Smooth muscle cell (in vitro differentiated cells): ENCODE results near the gene IFNA7. TPM values are rescaled to one million over a fixed set of nuclear protein-coding genes. Genes with fewer than 3 reads are reported as not detected.

ENCODE experiments used
- DNase-seq: peaks from one replicate; lab custom pipeline; 2025; ENCODE audit not compliant: unreplicated experiment; lab: John Stamatoyannopoulos, UW
- H2AFZ ChIP-seq: fragments of 200-600 bp; sonication (generic); 2 replicates; pipeline ENCODE4 v1.6.0; 2016; ENCODE audit warnings: antibody characterized with exemption, low read depth, mild to moderate bottlenecking
- H3F3A ChIP-seq: fragments of 200-600 bp; sonication (generic); 2 replicates; pipeline ENCODE4 v1.6.0; 2017; ENCODE audit warnings: antibody characterized with exemption, low read depth
- H3K27ac ChIP-seq: fragments of 200-600 bp; sonication (generic); 2 replicates; pipeline ENCODE4 v1.5.1; 2016; ENCODE audit warnings: low read depth, mild to moderate bottlenecking
- H3K27me3 ChIP-seq: fragments of 200-600 bp; sonication (generic); 2 replicates; pipeline ENCODE4 v1.6.1; 2016; ENCODE audit warnings: low read depth, mild to moderate bottlenecking
- H3K36me3 ChIP-seq: fragments of 200-600 bp; sonication (generic); 2 replicates; pipeline ENCODE4 v1.5.1; 2016; ENCODE audit warnings: low read depth
- H3K4me1 ChIP-seq: fragments of 200-600 bp; sonication (generic); 2 replicates; pipeline ENCODE4 v1.5.1; 2016; ENCODE audit warnings: low read depth
- H3K4me2 ChIP-seq: fragments of 200-600 bp; sonication (generic); 2 replicates; pipeline ENCODE4 v1.6.0; 2016; ENCODE audit warnings: mild to moderate bottlenecking
- H3K4me3 ChIP-seq: fragments of 200-600 bp; sonication (generic); 2 replicates; pipeline ENCODE4 v1.5.1; 2016; ENCODE audit warnings: mild to moderate bottlenecking
- H3K79me2 ChIP-seq: fragments of 200-600 bp; sonication (generic); 2 replicates; pipeline ENCODE4 v1.6.0; 2016; ENCODE audit warnings: low read depth, mild to moderate bottlenecking
- H3K9ac ChIP-seq: fragments of 200-600 bp; sonication (generic); 2 replicates; pipeline ENCODE4 v1.6.0; 2016; ENCODE audit warnings: low read depth
- H3K9me3 ChIP-seq: fragments of 200-600 bp; sonication (generic); replicated peaks from 2 replicates; pipeline ENCODE4 v1.5.1; 2016; ENCODE audit warnings: low read depth
- H4K20me1 ChIP-seq: fragments of 200-600 bp; sonication (generic); 2 replicates; pipeline ENCODE4 v1.6.0; 2016; ENCODE audit warnings: low read depth
- CTCF ChIP-seq: fragments of 200-600 bp; sonication (generic); IDR thresholded peaks from 2 replicates; pipeline ENCODE4 v1.5.1; 2017; ENCODE audit warnings: borderline replicate concordance, mild to moderate bottlenecking, antibody characterized with exemption; ENCODE audit not compliant: insufficient read depth, poor library complexity, severe bottlenecking
- WGBS: methylation state at CpG from one replicate; pipeline ENCODE4 v1.1.7; 2016; ENCODE audit warnings: low lambda C conversion rate; 5-methylcytosine and 5-hydroxymethylcytosine counted together
- polyA plus RNA-seq: library from polyadenylated mRNA; unstranded; fragments of >200 nt; fragmentation: Nextera tagmentation; extraction: Ambion mirVana; gene quantifications from 2 replicates; pipeline ENCODE4 v1.2.1, GENCODE V29; 2016
- total RNA-seq: library from RNA; depleted of rRNA; stranded (reverse); fragments of >200 nt; gene quantifications from 2 replicates; pipeline ENCODE4 v1.2.3, GENCODE V29; 2014

Gene IFNA7
- total and polyA plus RNA-seq, 2 experiments from 2014 or later = not detected

- Histone ChIP-seq H3K9me3 (no peaks in the 10 kb centered on the region), H3K36me3 (no peaks in the 10 kb centered on the region), H3K27me3 (no peaks in the 10 kb centered on the region), H3K9ac (no peak overlapping the region), H3K79me2 (no peaks in the 10 kb centered on the region), H3K4me3 (no peak overlapping the region), H3K27ac (no peak overlapping the region), H3K4me2 (no peak overlapping the region), H4K20me1 (no peaks in the 10 kb centered on the region), H3K4me1 (no peaks in the 10 kb centered on the region), H3F3A (no peaks in the 10 kb centered on the region), H2AFZ (no peak overlapping the region)
- 100% methylated on average over 1 of the region's 1 CpG for WGBS
- no peak for TF ChIP-seq CTCF
- no peak for DNase-seq
Measured at GRCh38 chr9:21165516-21165915, 36.5 kb downstream of the IFNA7 start.

GRCh38 chr9:21160178-21160577 lies 41.8 kb downstream of the IFNA7 start:
- H3K27ac ChIP-seq = no peak overlapping the region
- TF ChIP-seq CTCF = no peak
- H3K4me1 ChIP-seq = peaks cover 3% of the 10 kb centered on the region
- H4K20me1 ChIP-seq = no peaks in the 10 kb centered on the region
- no peak overlapping the region for H3K9ac ChIP-seq
- H3F3A ChIP-seq = no peaks in the 10 kb centered on the region
- H3K4me2 ChIP-seq = peak overlapping the region; percentile 59
- no peak overlapping the region for H2AFZ ChIP-seq
- H3K9me3 ChIP-seq = no peaks in the 10 kb centered on the region
- no peaks in the 10 kb centered on the region for H3K79me2 ChIP-seq
- H3K4me3 ChIP-seq = no peak overlapping the region
- no peaks in the 10 kb centered on the region for H3K27me3 ChIP-seq
- DNase-seq = no peak
- H3K36me3 ChIP-seq = no peaks in the 10 kb centered on the region
- WGBS = 7% methylated on average over 1 of the region's 1 CpG

- DNase-seq = no peak
- Histone ChIP-seq H3K4me2 (no peak overlapping the region), H3K4me1 (peaks cover 3% of the 10 kb centered on the region), H3F3A (no peaks in the 10 kb centered on the region), H3K9me3 (no peaks in the 10 kb centered on the region), H4K20me1 (no peaks in the 10 kb centered on the region), H3K4me3 (no peak overlapping the region), H3K79me2 (no peaks in the 10 kb centered on the region), H3K36me3 (no peaks in the 10 kb centered on the region), H3K9ac (no peak overlapping the region), H2AFZ (no peak overlapping the region), H3K27ac (no peak overlapping the region), H3K27me3 (no peaks in the 10 kb centered on the region)
- WGBS = 71% methylated on average over 2 of the region's 2 CpGs
- TF ChIP-seq CTCF = no peak
Measured at GRCh38 chr9:21155501-21155900, 46.5 kb downstream of the IFNA7 start.

GRCh38 chr9:21154018-21154608 lies 47.9 kb downstream of the IFNA7 start:
- no peak for TF ChIP-seq CTCF
- H3K9me3 ChIP-seq = no peaks in the 10 kb centered on the region
- no peak for DNase-seq
- H3K4me1 ChIP-seq = no peaks in the 10 kb centered on the region
- no peak overlapping the region for H3K9ac ChIP-seq
- no peaks in the 10 kb centered on the region for H3F3A ChIP-seq
- H3K27me3 ChIP-seq = no peaks in the 10 kb centered on the region
- H2AFZ ChIP-seq = peak overlapping the region; percentile 68
- 19% methylated on average over 3 of the region's 3 CpGs for WGBS
- peak overlapping the region; percentile 48 for H3K4me2 ChIP-seq
- no peak overlapping the region for H3K4me3 ChIP-seq
- H3K36me3 ChIP-seq = no peaks in the 10 kb centered on the region
- no peak overlapping the region for H3K27ac ChIP-seq
- H4K20me1 ChIP-seq = no peaks in the 10 kb centered on the region
- no peaks in the 10 kb centered on the region for H3K79me2 ChIP-seq
